ENCODE results near the gene PLA2G15.

DNA sequence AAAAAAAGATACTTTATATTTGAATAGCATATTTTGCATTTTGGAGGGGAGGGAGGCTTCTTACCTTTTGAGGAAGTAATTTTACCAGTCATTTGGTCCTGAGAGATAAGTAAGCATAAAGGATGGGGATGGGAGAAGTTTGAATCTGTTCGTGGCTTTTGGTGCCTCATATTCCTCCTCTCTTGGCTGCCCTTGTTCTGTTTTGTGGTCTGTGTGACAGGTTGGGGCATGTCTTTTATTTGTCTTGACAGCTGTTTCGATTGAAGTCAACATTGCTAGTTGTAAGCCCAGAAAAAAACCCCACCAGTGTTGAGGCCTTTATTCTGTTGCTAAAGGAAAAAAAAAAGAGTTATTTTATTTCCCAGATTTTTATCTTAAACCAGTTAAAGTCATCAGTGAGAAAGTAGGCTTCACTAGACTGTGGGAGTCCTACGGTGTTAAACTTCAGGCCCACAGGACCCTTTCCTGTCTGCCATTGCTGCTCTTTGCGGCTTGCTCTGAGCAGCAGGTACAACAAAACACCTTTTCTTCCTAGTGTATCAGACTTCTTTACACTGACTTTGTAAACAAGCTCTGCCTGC, 30.5 kb downstream of the PLA2G15 start:
- TF ChIP-seq, protein P1, sequence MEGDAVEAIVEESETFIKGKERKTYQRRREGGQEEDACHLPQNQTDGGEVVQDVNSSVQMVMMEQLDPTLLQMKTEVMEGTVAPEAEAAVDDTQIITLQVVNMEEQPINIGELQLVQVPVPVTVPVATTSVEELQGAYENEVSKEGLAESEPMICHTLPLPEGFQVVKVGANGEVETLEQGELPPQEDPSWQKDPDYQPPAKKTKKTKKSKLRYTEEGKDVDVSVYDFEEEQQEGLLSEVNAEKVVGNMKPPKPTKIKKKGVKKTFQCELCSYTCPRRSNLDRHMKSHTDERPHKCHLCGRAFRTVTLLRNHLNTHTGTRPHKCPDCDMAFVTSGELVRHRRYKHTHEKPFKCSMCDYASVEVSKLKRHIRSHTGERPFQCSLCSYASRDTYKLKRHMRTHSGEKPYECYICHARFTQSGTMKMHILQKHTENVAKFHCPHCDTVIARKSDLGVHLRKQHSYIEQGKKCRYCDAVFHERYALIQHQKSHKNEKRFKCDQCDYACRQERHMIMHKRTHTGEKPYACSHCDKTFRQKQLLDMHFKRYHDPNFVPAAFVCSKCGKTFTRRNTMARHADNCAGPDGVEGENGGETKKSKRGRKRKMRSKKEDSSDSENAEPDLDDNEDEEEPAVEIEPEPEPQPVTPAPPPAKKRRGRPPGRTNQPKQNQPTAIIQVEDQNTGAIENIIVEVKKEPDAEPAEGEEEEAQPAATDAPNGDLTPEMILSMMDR (IDR thresholded peaks at IDR 0.05) = no peak
- no peak for TF ChIP-seq ZFX (IDR thresholded peaks at IDR 0.05; ENCODE audit: borderline replicate concordance)
